Calu3 (cell line): ENCODE data around the gene NCKAP5L. TPM values are rescaled to one million over a fixed set of nuclear protein-coding genes. Genes with fewer than 3 reads are reported as not detected.
"Not testable (repeated sequence)": the region's sequence is repeated elsewhere in the genome, so short reads cannot be mapped to it uniquely, and the experiment has no call there.

Experiments
- BruUV-seq: library from RNA; stranded (reverse); fragments of 400-500 nt; replicated peaks from 2 replicates; lab custom pipeline; 2021; lab: Mats Ljungman, UMichigan
- CTCF ChIA-PET: fragments of 300-600 bp; sonication (Branson Sonifier 250); formaldehyde crosslinking; loops from one replicate; lab custom pipeline; 2022; ENCODE audit warnings: antibody characterized with exemption; lab: Charles Lee
- DNase-seq: peaks from one replicate; pipeline ENCODE4 v3.0.0; 2022
- H3K27ac Mint-ChIP-seq: one replicate; pipeline ENCODE4 v1.8.0; 2022; ENCODE audit warnings: mixed read lengths; ENCODE audit not compliant: unreplicated experiment
- H3K27me3 Mint-ChIP-seq: one replicate; pipeline ENCODE4 v1.8.0; 2022; ENCODE audit warnings: mixed read lengths; ENCODE audit not compliant: unreplicated experiment
- H3K36me3 Mint-ChIP-seq: one replicate; pipeline ENCODE4 v1.8.0; 2022; ENCODE audit warnings: mild to moderate bottlenecking, moderate library complexity, mixed read lengths; ENCODE audit not compliant: insufficient read depth, unreplicated experiment
- H3K4me1 Mint-ChIP-seq: one replicate; pipeline ENCODE4 v1.8.0; 2022; ENCODE audit warnings: mild to moderate bottlenecking, low read depth, mixed read lengths; ENCODE audit not compliant: unreplicated experiment
- H3K4me3 Mint-ChIP-seq: one replicate; pipeline ENCODE4 v1.8.0; 2022; ENCODE audit warnings: mild to moderate bottlenecking, low read depth, moderate library complexity, mixed read lengths; ENCODE audit not compliant: unreplicated experiment
- H3K9me3 Mint-ChIP-seq: one replicate; pipeline ENCODE4 v1.8.0; 2022; ENCODE audit warnings: low read depth, mixed read lengths; ENCODE audit not compliant: unreplicated experiment
- intact Hi-C: fragments of 100-400 bp; cut with micrococcal nuclease; formaldehyde crosslinking; loops from one replicate; pipeline ENCODE4 v1.10.0; 2022; ENCODE audit not compliant: unreplicated experiment
- total RNA-seq: library from RNA; stranded (reverse); gene quantifications from 2 replicates; pipeline ENCODE4 v1.2.3, GENCODE V29; 2022
- TF ChIP-seq, protein P1 (sequence below): fragments of 200-600 bp; IDR thresholded peaks from one replicate; pipeline ENCODE4 v1.8.0; 2022; ENCODE audit warnings: antibody characterized with exemption; ENCODE audit not compliant: unreplicated experiment

NCKAP5L gene
- total RNA-seq, 1 experiment from 2014 or later: 10.0 TPM

GRCh38 chr12:49865109-49865781 is 37.0 kb upstream of the NCKAP5L start:
- Mint-ChIP-seq H3K4me1 (peaks cover 10% of the 10 kb centered on the region), H3K4me3 (no peak overlapping the region), H3K27ac (no peak overlapping the region), H3K27me3 (peaks cover 21% of the 10 kb centered on the region), H3K36me3 (no peaks in the 10 kb centered on the region), H3K9me3 (no peaks in the 10 kb centered on the region)
- CTCF ChIA-PET: interaction anchor here (1.2 kb wide), 1 partner anchor 205 kb away, joined by 3 read pairs; no protein-coding TSS in a partner anchor
- TF ChIP-seq, protein P1, sequence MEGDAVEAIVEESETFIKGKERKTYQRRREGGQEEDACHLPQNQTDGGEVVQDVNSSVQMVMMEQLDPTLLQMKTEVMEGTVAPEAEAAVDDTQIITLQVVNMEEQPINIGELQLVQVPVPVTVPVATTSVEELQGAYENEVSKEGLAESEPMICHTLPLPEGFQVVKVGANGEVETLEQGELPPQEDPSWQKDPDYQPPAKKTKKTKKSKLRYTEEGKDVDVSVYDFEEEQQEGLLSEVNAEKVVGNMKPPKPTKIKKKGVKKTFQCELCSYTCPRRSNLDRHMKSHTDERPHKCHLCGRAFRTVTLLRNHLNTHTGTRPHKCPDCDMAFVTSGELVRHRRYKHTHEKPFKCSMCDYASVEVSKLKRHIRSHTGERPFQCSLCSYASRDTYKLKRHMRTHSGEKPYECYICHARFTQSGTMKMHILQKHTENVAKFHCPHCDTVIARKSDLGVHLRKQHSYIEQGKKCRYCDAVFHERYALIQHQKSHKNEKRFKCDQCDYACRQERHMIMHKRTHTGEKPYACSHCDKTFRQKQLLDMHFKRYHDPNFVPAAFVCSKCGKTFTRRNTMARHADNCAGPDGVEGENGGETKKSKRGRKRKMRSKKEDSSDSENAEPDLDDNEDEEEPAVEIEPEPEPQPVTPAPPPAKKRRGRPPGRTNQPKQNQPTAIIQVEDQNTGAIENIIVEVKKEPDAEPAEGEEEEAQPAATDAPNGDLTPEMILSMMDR: no peak
- intact Hi-C loops: loop anchor here (5.0 to 10.0 kb wide), 2 partner anchors 190 to 207 kb away; partner anchors contain the start of gene ASIC1
- DNase-seq: no peak
- BruUV-seq: no TSS peak

DNA sequence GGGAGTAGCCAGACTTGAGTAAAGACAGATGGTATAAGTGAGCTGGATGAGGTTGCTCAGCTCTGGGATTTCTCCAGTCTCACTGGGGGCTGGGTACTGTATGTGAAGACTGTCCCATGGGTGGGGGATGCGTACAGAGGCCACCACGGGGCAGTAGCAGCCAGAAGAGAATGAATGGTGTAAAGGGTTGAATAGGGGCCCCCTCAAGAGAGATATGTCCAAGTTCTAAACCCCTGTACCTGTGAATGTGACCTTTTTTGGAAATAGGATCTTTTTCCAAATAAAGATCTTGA is 36.5 kb upstream of the NCKAP5L start:
- H3K27ac Mint-ChIP-seq: no peak overlapping the region
- CTCF ChIA-PET: interaction anchor here (1.2 kb wide), 1 partner anchor 205 kb away, joined by 3 read pairs; no protein-coding TSS in a partner anchor
- BruUV-seq: no TSS peak
- intact Hi-C loops: loop anchor here (5.0 to 10.0 kb wide), 2 partner anchors 190 to 208 kb away; partner anchors contain the start of gene ASIC1
- H3K4me3 Mint-ChIP-seq: no peak overlapping the region
- no peaks in the 10 kb centered on the region for H3K36me3 Mint-ChIP-seq
- no peaks in the 10 kb centered on the region for H3K9me3 Mint-ChIP-seq
- no peak for DNase-seq
- peaks cover 21% of the 10 kb centered on the region for H3K27me3 Mint-ChIP-seq
- TF ChIP-seq, protein P1: no peak
- peaks cover 10% of the 10 kb centered on the region for H3K4me1 Mint-ChIP-seq

- CTCF ChIA-PET: interaction anchor here (0.6 to 1.2 kb wide), 2 partner anchors 30 to 206 kb away, joined by 3 to 4 read pairs; no protein-coding TSS in a partner anchor
- intact Hi-C loops: loop anchor here (10.0 kb wide), 1 partner anchor 191 kb away; the partner anchor contains the start of gene ASIC1
- peaks cover 10% of the 10 kb centered on the region for H3K4me1 Mint-ChIP-seq
- BruUV-seq: no TSS peak
- H3K9me3 Mint-ChIP-seq: no peaks in the 10 kb centered on the region
- H3K27ac Mint-ChIP-seq: no peak overlapping the region
- no peak for DNase-seq
- TF ChIP-seq, protein P1: no peak
- H3K4me3 Mint-ChIP-seq: no peak overlapping the region
- no peaks in the 10 kb centered on the region for H3K36me3 Mint-ChIP-seq
- H3K27me3 Mint-ChIP-seq: peaks cover 21% of the 10 kb centered on the region
These were observed 36.0 kb upstream of the NCKAP5L start for GRCh38 chr12:49863946-49864797.

- H3K27ac Mint-ChIP-seq, H3K36me3 Mint-ChIP-seq, H3K9me3 Mint-ChIP-seq, H3K4me1 Mint-ChIP-seq, BruUV-seq, H3K4me3 Mint-ChIP-seq, DNase-seq, CTCF ChIA-PET: not testable (repeated sequence)
- intact Hi-C loops: loop anchor here (10.0 kb wide), 1 partner anchor 194 kb away; the partner anchor contains the start of gene ASIC1
- H3K27me3 Mint-ChIP-seq: peaks cover 21% of the 10 kb centered on the region
These were observed 32.7 kb upstream of the NCKAP5L start for GRCh38 chr12:49860921-49861320.

GRCh38 chr12:49855890-49856289 is 27.7 kb upstream of the NCKAP5L start:
- intact Hi-C loops, H3K4me1 Mint-ChIP-seq, H3K4me3 Mint-ChIP-seq, DNase-seq, H3K9me3 Mint-ChIP-seq, BruUV-seq, H3K36me3 Mint-ChIP-seq, H3K27ac Mint-ChIP-seq: not testable (repeated sequence)
- peaks cover 13% of the 10 kb centered on the region for H3K27me3 Mint-ChIP-seq
- CTCF ChIA-PET: interaction anchor here (0.6 kb wide), 1 partner anchor 732 kb away, joined by 5 read pairs; no protein-coding TSS in a partner anchor
